Ectodermal cell (in vitro differentiated cells): ENCODE measurements around the gene LIPK. TPM values are rescaled to one million over a fixed set of nuclear protein-coding genes. Genes with fewer than 3 reads are reported as not detected.
"Not testable (repeated sequence)": the region's sequence is repeated elsewhere in the genome, so short reads cannot be mapped to it uniquely, and the experiment has no call there.

Experiments used
- H3K27ac ChIP-seq: 2 replicates; pipeline ENCODE4 v1.7.0; 2013; ENCODE audit warnings: mild to moderate bottlenecking, low read depth, low read length; ENCODE audit not compliant: insufficient read depth, poor library complexity, severe bottlenecking
- H3K27me3 ChIP-seq: 2 replicates; pipeline ENCODE4 v1.7.0; 2013; ENCODE audit warnings: mild to moderate bottlenecking, low read length; ENCODE audit not compliant: insufficient read depth, control insufficient read depth, poor library complexity, severe bottlenecking
- H3K36me3 ChIP-seq: one replicate; pipeline ENCODE4 v1.7.0; 2013; ENCODE audit warnings: low read length; ENCODE audit not compliant: control insufficient read depth, insufficient read depth
- H3K4me1 ChIP-seq: one replicate; pipeline ENCODE4 v1.7.0; 2013; ENCODE audit warnings: low read length; ENCODE audit not compliant: control insufficient read depth, insufficient read depth
- H3K4me3 ChIP-seq: 2 replicates; pipeline ENCODE4 v1.7.0; 2013; ENCODE audit warnings: low read depth, low read length, control low read depth; ENCODE audit not compliant: insufficient read depth
- H3K9me3 ChIP-seq: 2 replicates; pipeline ENCODE4 v1.7.0; 2013; ENCODE audit warnings: mild to moderate bottlenecking, low read length, moderate library complexity; ENCODE audit not compliant: control insufficient read depth
- WGBS, 2 experiments: methylation state at CpG; one replicate each; pipeline ENCODE4 v1.1.7; 2013; ENCODE audit warnings: missing lambda C conversion rate in 2 of 2; 5-methylcytosine and 5-hydroxymethylcytosine counted together
- polyA plus RNA-seq, 4 experiments: library from polyadenylated mRNA; stranded (reverse); fragments of 50-300 nt; gene quantifications; one replicate each; pipeline ENCODE4 v1.2.3, GENCODE V29; 2013

Gene LIPK
- not detected for polyA plus RNA-seq (2013, experiment 1 of 4)
- polyA plus RNA-seq (2013, experiment 2 of 4), result not detected
- not detected for polyA plus RNA-seq (2013, experiment 3 of 4)
- polyA plus RNA-seq (2013, experiment 4 of 4), result not detected

- 92 to 95% methylated on average over 1 of the region's 1 CpG for WGBS, 2 experiments
- Histone ChIP-seq H3K27ac (no peak within 1 kb of the TSS), H3K27me3 (no peaks in the 10 kb centered on the region), H3K36me3 (no peaks in the 10 kb centered on the region), H3K4me3 (no peak within 1 kb of the TSS), H3K9me3 (no peaks in the 10 kb centered on the region), H3K4me1 (no peaks in the 10 kb centered on the region)
These were observed at the start of gene LIPK for GRCh38 chr10:88705958-88706357. Gene LIPK (plus strand): TSS chr10:88706249. CDS start chr10:88724544, 18,295 bp downstream.

GRCh38 chr10:88657901-88658300 is 48.1 kb upstream of the LIPK start:
- H3K27ac ChIP-seq, result no peak overlapping the region
- H3K27me3 ChIP-seq, result no peaks in the 10 kb centered on the region
- WGBS, 2 experiments, result 79 to 90% methylated on average over 1 of the region's 1 CpG
- H3K4me1 ChIP-seq, result no peaks in the 10 kb centered on the region
- no peaks in the 10 kb centered on the region for H3K9me3 ChIP-seq
- no peak overlapping the region for H3K4me3 ChIP-seq
- no peaks in the 10 kb centered on the region for H3K36me3 ChIP-seq

- Histone ChIP-seq H3K27me3 (no peaks in the 10 kb centered on the region), H3K4me1 (no peaks in the 10 kb centered on the region), H3K27ac (no peak overlapping the region), H3K9me3 (no peaks in the 10 kb centered on the region), H3K4me3 (no peak overlapping the region), H3K36me3 (no peaks in the 10 kb centered on the region)
- 93 to 96% methylated on average over 2 to 3 of the region's 3 CpGs for WGBS, 2 experiments
These were observed 46.1 kb upstream of the LIPK start for GRCh38 chr10:88659725-88660597.

GRCh38 chr10:88660598-88660884 is 45.5 kb upstream of the LIPK start:
- Histone ChIP-seq H3K4me1 (no peaks in the 10 kb centered on the region), H3K27me3 (no peaks in the 10 kb centered on the region), H3K27ac (no peak overlapping the region), H3K36me3 (no peaks in the 10 kb centered on the region), H3K9me3 (no peaks in the 10 kb centered on the region), H3K4me3 (no peak overlapping the region)
- 63 to 69% methylated on average over 2 of the region's 3 CpGs for WGBS, 2 experiments

- H3K9me3 ChIP-seq, result no peaks in the 10 kb centered on the region
- H3K27me3 ChIP-seq, result no peaks in the 10 kb centered on the region
- H3K4me1 ChIP-seq, result no peaks in the 10 kb centered on the region
- no peak overlapping the region for H3K4me3 ChIP-seq
- no peaks in the 10 kb centered on the region for H3K36me3 ChIP-seq
- no peak overlapping the region for H3K27ac ChIP-seq
These were observed 45.0 kb upstream of the LIPK start for GRCh38 chr10:88661018-88661417.

- Histone ChIP-seq H3K4me1 (no peaks in the 10 kb centered on the region), H3K36me3 (no peaks in the 10 kb centered on the region), H3K27ac (no peak overlapping the region), H3K9me3 (no peaks in the 10 kb centered on the region), H3K27me3 (no peaks in the 10 kb centered on the region), H3K4me3 (no peak overlapping the region)
These were observed 44.5 kb upstream of the LIPK start for GRCh38 chr10:88661577-88661976.

- WGBS, 2 experiments, result 94 to 97% methylated on average over 2 of the region's 2 CpGs
- not testable (repeated sequence) for H3K9me3 ChIP-seq, H3K4me3 ChIP-seq, H3K27me3 ChIP-seq, H3K4me1 ChIP-seq, H3K27ac ChIP-seq, H3K36me3 ChIP-seq
These were observed 42.9 kb upstream of the LIPK start for GRCh38 chr10:88663153-88663552.

- Histone ChIP-seq H3K4me1 (no peaks in the 10 kb centered on the region), H3K9me3 (no peaks in the 10 kb centered on the region), H3K27me3 (no peaks in the 10 kb centered on the region), H3K36me3 (no peaks in the 10 kb centered on the region), H3K4me3 (no peak within 1 kb of the TSS), H3K27ac (no peak within 1 kb of the TSS)
- WGBS, 2 experiments, result 90% methylated on average over 1 of the region's 1 CpG; no CpG with 5 or more reads in 1 of the 2 experiments
These were observed 41.9 kb upstream of the LIPK start, which contains the start of gene LIPF for GRCh38 chr10:88664142-88664541. Gene LIPF (plus strand): TSS chr10:88664442. CDS start chr10:88667298, 2,856 bp downstream.

- Histone ChIP-seq H3K9me3 (no peaks in the 10 kb centered on the region), H3K27me3 (no peaks in the 10 kb centered on the region), H3K4me3 (no peak overlapping the region), H3K27ac (no peak overlapping the region), H3K36me3 (no peaks in the 10 kb centered on the region), H3K4me1 (no peaks in the 10 kb centered on the region)
- 90 to 100% methylated on average over 1 of the region's 1 CpG for WGBS, 2 experiments
These were observed 37.6 kb upstream of the LIPK start for GRCh38 chr10:88668465-88668864.

GRCh38 chr10:88670497-88670896 is 35.6 kb upstream of the LIPK start:
- Histone ChIP-seq H3K27ac (no peak overlapping the region), H3K4me1 (no peaks in the 10 kb centered on the region), H3K27me3 (no peaks in the 10 kb centered on the region), H3K9me3 (no peaks in the 10 kb centered on the region), H3K36me3 (no peaks in the 10 kb centered on the region), H3K4me3 (no peak overlapping the region)
- 94 to 95% methylated on average over 2 of the region's 2 CpGs for WGBS, 2 experiments
